Skin epidermis (tissue), 12 donors: ENCODE data around the gene PTPRZ1.
A peak's percentile ranks its signal among the peaks of the same experiment; 100 is the strongest.

Source experiments
- H3K27ac ChIP-seq, 21 experiments: fragments of 200-600 bp; sonication (generic) in 11 of 21; one replicate each; pipeline ENCODE4 v1.5.0; 2020; ENCODE audit warnings: mild to moderate bottlenecking in 3 of 21, inconsistent platforms in 2 of 21, moderate library complexity in 2 of 21
- H3K4me3 ChIP-seq, 7 experiments: fragments of 200-600 bp; sonication (generic) in 2 of 7; one replicate each; pipeline ENCODE4 v1.5.0; 2020; ENCODE audit warnings: inconsistent platforms in 2 of 7, mild to moderate bottlenecking in 2 of 7, moderate library complexity in 1 of 7

Gene PTPRZ1

GRCh38 chr7:121872831-121873288 is at the start of gene PTPRZ1:
PTPRZ1 (plus strand) TSS chr7:121873161; CDS start chr7:121873500, 339 bp downstream.
- Histone ChIP-seq H3K4me3 (peak within 1 kb of the TSS; percentile 35 to 56 (median 50)), H3K27ac (peak within 1 kb of the TSS; percentile 5 to 85 (median 76))

- H3K27ac ChIP-seq, result no peak overlapping the region
- no peak overlapping the region for H3K4me3 ChIP-seq
Observed at GRCh38 chr7:121824276-121824675, 48.7 kb upstream of the PTPRZ1 start.

- no peak overlapping the region for H3K4me3 ChIP-seq
- H3K27ac ChIP-seq, result no peak overlapping the region
Observed at GRCh38 chr7:121831351-121831750, 41.6 kb upstream of the PTPRZ1 start.

GRCh38 chr7:121831801-121832200 is 41.2 kb upstream of the PTPRZ1 start:
- no peak overlapping the region for H3K4me3 ChIP-seq
- H3K27ac ChIP-seq, result no peak overlapping the region

GRCh38 chr7:121832347-121832746 is 40.6 kb upstream of the PTPRZ1 start:
- no peak overlapping the region for H3K4me3 ChIP-seq

GRCh38 chr7:121833991-121834390 is 39.0 kb upstream of the PTPRZ1 start:
- Histone ChIP-seq H3K27ac (no peak overlapping the region), H3K4me3 (no peak overlapping the region)

More at GRCh38 chr7:121832347-121832746, 40.6 kb upstream of the PTPRZ1 start:
- H3K27ac ChIP-seq, result no peak overlapping the region

GRCh38 chr7:121837462-121837861 is 35.5 kb upstream of the PTPRZ1 start:
- H3K27ac ChIP-seq, result no peak overlapping the region

GRCh38 chr7:121847041-121847440 is 25.9 kb upstream of the PTPRZ1 start:
- no peak overlapping the region for H3K4me3 ChIP-seq
- H3K27ac ChIP-seq, result no peak overlapping the region

More at GRCh38 chr7:121837462-121837861, 35.5 kb upstream of the PTPRZ1 start:
- no peak overlapping the region for H3K4me3 ChIP-seq

- Histone ChIP-seq H3K4me3 (no peak overlapping the region), H3K27ac (no peak overlapping the region)
Observed at GRCh38 chr7:121853307-121853706, 19.7 kb upstream of the PTPRZ1 start.

- no peak overlapping the region for H3K27ac ChIP-seq
- H3K4me3 ChIP-seq, result no peak overlapping the region
Observed at GRCh38 chr7:121860953-121861352, 12.0 kb upstream of the PTPRZ1 start.

- Histone ChIP-seq H3K4me3 (no peak overlapping the region), H3K27ac (no peak overlapping the region)
Observed at GRCh38 chr7:121862591-121862990, 10.4 kb upstream of the PTPRZ1 start.

- no peak overlapping the region for H3K27ac ChIP-seq
Observed at GRCh38 chr7:121871188-121871587, 1.8 kb upstream of the PTPRZ1 start.

GRCh38 chr7:121873289-121874194 is 581 bp downstream of the PTPRZ1 start:
- peak overlapping the region; percentile 5 to 85 (median 76) for H3K27ac ChIP-seq
- H3K4me3 ChIP-seq, result peak overlapping the region; percentile 35 to 56 (median 50)

More at GRCh38 chr7:121871188-121871587, 1.8 kb upstream of the PTPRZ1 start:
- no peak overlapping the region for H3K4me3 ChIP-seq

GRCh38 chr7:121874298-121874697 is 1.3 kb downstream of the PTPRZ1 start:
- Histone ChIP-seq H3K27ac (peak overlapping the region in 8 of 21 experiments; percentile 24 to 85 (median 78)), H3K4me3 (peak overlapping the region; percentile 35 to 56 (median 50))

- Histone ChIP-seq H3K4me3 (peak overlapping the region in 1 of 7 experiments; percentile 42), H3K27ac (peak overlapping the region in 1 of 21 experiments; percentile 9)
Observed at GRCh38 chr7:121875203-121875602, 2.2 kb downstream of the PTPRZ1 start.

- no peak overlapping the region for H3K4me3 ChIP-seq
- no peak overlapping the region for H3K27ac ChIP-seq
Observed at GRCh38 chr7:121876656-121877500, 3.9 kb downstream of the PTPRZ1 start.

- Histone ChIP-seq H3K4me3 (no peak overlapping the region), H3K27ac (no peak overlapping the region)
Observed at GRCh38 chr7:121878918-121879464, 6.0 kb downstream of the PTPRZ1 start.

GRCh38 chr7:121879544-121879943 is 6.6 kb downstream of the PTPRZ1 start:
- H3K4me3 ChIP-seq, result no peak overlapping the region
- no peak overlapping the region for H3K27ac ChIP-seq

- H3K27ac ChIP-seq, result no peak overlapping the region
- H3K4me3 ChIP-seq, result no peak overlapping the region
Observed at GRCh38 chr7:121882731-121883130, 9.8 kb downstream of the PTPRZ1 start.
